Measurements from ENCODE around the gene EPHA3.

DNA sequence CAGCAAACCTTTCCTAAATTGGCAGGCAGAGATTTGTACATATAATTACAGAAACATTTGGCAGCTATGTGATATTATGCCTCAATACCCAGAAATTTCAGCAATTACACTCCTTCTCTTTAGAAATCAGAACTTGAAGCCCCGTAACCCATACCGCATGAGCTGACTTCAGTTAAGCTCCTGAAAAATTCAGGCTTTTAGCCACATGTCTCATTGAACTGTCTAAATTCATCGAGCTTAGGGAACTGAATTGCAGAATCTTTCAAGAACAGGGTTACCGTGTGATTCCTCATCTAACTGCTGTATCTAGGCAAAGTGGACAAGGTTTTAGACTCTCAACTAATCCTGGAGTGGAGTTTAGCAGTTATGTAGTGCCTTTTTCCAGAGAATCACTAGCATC lies 333.0 kb downstream of the EPHA3 start:
- TF ChIP-seq, protein P1, sequence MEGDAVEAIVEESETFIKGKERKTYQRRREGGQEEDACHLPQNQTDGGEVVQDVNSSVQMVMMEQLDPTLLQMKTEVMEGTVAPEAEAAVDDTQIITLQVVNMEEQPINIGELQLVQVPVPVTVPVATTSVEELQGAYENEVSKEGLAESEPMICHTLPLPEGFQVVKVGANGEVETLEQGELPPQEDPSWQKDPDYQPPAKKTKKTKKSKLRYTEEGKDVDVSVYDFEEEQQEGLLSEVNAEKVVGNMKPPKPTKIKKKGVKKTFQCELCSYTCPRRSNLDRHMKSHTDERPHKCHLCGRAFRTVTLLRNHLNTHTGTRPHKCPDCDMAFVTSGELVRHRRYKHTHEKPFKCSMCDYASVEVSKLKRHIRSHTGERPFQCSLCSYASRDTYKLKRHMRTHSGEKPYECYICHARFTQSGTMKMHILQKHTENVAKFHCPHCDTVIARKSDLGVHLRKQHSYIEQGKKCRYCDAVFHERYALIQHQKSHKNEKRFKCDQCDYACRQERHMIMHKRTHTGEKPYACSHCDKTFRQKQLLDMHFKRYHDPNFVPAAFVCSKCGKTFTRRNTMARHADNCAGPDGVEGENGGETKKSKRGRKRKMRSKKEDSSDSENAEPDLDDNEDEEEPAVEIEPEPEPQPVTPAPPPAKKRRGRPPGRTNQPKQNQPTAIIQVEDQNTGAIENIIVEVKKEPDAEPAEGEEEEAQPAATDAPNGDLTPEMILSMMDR (IDR thresholded peaks at IDR 0.05) = no peak
- TF ChIP-seq POLR2A (IDR thresholded peaks at IDR 0.05) = no peak
- no peak for TF ChIP-seq POLR2AphosphoS5 (IDR thresholded peaks at IDR 0.05)
- no peak for TF ChIP-seq EP300 (IDR thresholded peaks at IDR 0.05; ENCODE audit: low read depth)
